ENCODE results near the gene PACS1.

The PACS1 gene

DNA sequence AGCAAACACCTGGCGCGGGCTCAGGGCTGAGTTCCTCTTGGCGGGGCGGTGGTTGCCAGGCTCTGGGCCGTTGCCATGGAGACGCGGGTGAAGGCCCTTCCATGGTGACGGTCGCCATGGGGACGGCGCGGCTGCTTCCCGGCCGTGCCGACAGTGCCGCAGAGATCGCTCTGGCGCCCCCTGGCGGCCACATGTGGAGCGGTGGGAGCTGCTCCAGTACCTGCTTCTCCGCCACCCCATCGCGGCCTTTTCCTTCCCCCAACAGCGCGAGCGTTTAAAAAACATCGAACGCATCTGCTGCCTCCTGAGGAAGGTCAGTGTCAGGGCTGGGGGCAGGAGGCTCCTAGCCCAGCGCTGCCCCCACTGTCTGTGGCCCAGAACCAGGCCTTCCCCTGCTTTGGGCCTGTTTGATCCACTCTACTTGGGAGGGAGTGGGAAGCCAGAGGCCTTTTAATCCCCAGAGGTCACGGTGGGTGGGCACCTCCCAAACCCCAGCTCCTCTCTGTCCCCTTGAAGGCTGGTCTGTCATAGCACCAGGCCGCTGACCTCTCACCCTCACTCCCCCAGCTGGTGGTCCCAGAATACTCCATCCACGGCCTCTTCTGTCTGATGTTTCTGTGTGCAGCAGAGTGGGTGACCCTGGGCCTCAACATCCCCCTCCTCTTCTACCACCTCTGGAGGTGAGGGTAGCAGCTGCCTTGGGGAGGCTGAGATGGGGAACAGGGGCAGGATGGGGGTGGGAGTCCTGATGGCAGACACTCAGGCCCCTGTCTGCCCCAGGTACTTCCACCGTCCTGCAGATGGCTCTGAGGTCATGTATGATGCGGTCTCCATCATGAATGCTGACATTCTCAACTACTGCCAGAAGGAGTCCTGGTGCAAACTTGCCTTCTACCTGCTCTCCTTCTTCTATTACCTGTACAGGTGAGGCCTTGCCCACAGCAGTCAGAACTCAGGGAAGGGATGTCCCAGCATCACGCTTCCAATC, 212.7 kb downstream of the PACS1 start:
- peak overlapping the region; percentile 14; the same call in 1 of the 2 replicates for H3K27ac ChIP-seq (ENCODE audit: low read length)
- H3K27me3 ChIP-seq (replicated peaks; ENCODE audit: insufficient read depth, low read length): no peaks in the 10 kb centered on the region; the same call in 1 of the 2 replicates
- peaks cover 3% of the 10 kb centered on the region for H3K79me2 ChIP-seq (ENCODE audit: low read length)
- no peaks in the 10 kb centered on the region for H3F3A ChIP-seq (ENCODE audit: insufficient read depth, low read length)
- no peak overlapping the region for H3K4me3 ChIP-seq (ENCODE audit: low read length)
- no peaks in the 10 kb centered on the region for H3K9me2 ChIP-seq (replicated peaks; ENCODE audit: insufficient read depth, low read length)
- H4K20me1 ChIP-seq (ENCODE audit: insufficient read depth, low read length): no peaks in the 10 kb centered on the region
- TF ChIP-seq EZH2 (optimal IDR thresholded peaks at IDR 0.05; ENCODE audit: low read depth, low read length): no peak
- TF ChIP-seq, protein P1, sequence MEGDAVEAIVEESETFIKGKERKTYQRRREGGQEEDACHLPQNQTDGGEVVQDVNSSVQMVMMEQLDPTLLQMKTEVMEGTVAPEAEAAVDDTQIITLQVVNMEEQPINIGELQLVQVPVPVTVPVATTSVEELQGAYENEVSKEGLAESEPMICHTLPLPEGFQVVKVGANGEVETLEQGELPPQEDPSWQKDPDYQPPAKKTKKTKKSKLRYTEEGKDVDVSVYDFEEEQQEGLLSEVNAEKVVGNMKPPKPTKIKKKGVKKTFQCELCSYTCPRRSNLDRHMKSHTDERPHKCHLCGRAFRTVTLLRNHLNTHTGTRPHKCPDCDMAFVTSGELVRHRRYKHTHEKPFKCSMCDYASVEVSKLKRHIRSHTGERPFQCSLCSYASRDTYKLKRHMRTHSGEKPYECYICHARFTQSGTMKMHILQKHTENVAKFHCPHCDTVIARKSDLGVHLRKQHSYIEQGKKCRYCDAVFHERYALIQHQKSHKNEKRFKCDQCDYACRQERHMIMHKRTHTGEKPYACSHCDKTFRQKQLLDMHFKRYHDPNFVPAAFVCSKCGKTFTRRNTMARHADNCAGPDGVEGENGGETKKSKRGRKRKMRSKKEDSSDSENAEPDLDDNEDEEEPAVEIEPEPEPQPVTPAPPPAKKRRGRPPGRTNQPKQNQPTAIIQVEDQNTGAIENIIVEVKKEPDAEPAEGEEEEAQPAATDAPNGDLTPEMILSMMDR (IDR thresholded peaks at IDR 0.05; ENCODE audit: low read length): peak; percentile 93
- no peak overlapping the region for H2AFZ ChIP-seq (ENCODE audit: low read length)
- H3K36me3 ChIP-seq (replicated peaks; ENCODE audit: insufficient read depth, low read length): no peaks in the 10 kb centered on the region
- no peaks in the 10 kb centered on the region for H3K9me3 ChIP-seq (replicated peaks; ENCODE audit: insufficient read depth, low read length)
- H3K4me2 ChIP-seq (ENCODE audit: low read depth, low read length): peak overlapping the region; percentile 68; the same call in 1 of the 2 replicates
- H3K4me1 ChIP-seq (ENCODE audit: low read length): peaks cover 11% of the 10 kb centered on the region
- H3K9ac ChIP-seq (ENCODE audit: low read length): peak overlapping the region; percentile 34; the same call in 1 of the 2 replicates
- peak; percentile 99 for DNase-seq

- Histone ChIP-seq H3K4me2 (ENCODE audit: low read depth, low read length) (no peak overlapping the region), H3F3A (ENCODE audit: insufficient read depth, low read length) (no peaks in the 10 kb centered on the region), H3K4me1 (ENCODE audit: low read length) (peaks cover 15% of the 10 kb centered on the region), H3K79me2 (ENCODE audit: low read length) (peaks cover 11% of the 10 kb centered on the region), H3K9me3 (replicated peaks; ENCODE audit: insufficient read depth, low read length) (no peaks in the 10 kb centered on the region), H3K27ac (ENCODE audit: low read length) (no peak overlapping the region), H3K4me3 (ENCODE audit: low read length) (no peak overlapping the region), H3K27me3 (replicated peaks; ENCODE audit: insufficient read depth, low read length) (no peaks in the 10 kb centered on the region; the same call in 1 of the 2 replicates), H3K36me3 (replicated peaks; ENCODE audit: insufficient read depth, low read length) (no peaks in the 10 kb centered on the region), H3K9me2 (replicated peaks; ENCODE audit: insufficient read depth, low read length) (no peaks in the 10 kb centered on the region), H2AFZ (ENCODE audit: low read length) (no peak overlapping the region), H3K9ac (ENCODE audit: low read length) (no peak overlapping the region), H4K20me1 (ENCODE audit: insufficient read depth, low read length) (no peaks in the 10 kb centered on the region)
- TF ChIP-seq, protein P1 (IDR thresholded peaks at IDR 0.05; ENCODE audit: low read length): no peak
- TF ChIP-seq EZH2phosphoT487 (IDR thresholded peaks at IDR 0.05; ENCODE audit: low read length): no peak
- TF ChIP-seq EZH2 (optimal IDR thresholded peaks at IDR 0.05; ENCODE audit: low read depth, low read length): no peak
- no peak for DNase-seq
These were observed 213.5 kb downstream of the PACS1 start for GRCh38 chr11:66283461-66284105.

DNA sequence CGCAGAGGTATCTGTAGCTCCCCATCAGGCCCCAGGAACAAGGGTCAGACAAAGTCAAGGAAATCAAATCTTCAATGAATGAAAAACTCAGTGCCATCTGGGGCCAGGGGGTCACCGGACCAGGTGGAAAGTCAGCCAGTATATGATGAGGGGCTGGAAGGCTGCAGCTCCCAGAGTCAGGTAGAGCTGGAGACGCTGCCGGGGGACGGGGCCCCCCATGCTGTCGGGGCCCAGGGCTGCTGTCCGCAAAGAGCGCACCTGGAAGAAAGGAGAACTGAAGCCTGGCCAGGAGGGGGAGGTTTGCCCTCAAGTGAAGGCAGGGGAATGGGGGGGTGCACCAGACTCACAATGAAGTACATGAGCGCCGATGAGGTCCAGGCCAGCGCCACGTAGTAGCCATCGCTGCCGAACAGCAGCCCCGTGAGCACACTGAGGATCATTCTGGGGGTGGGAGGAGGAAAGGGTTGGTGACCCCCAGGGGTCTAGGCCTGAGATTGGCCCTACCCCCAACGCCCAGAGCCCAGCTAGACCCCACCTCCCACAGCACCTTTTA, 214.5 kb downstream of the PACS1 start:
- Histone ChIP-seq H3K79me2 (ENCODE audit: low read length) (peaks cover 13% of the 10 kb centered on the region), H3K9me3 (replicated peaks; ENCODE audit: insufficient read depth, low read length) (no peaks in the 10 kb centered on the region), H3K36me3 (replicated peaks; ENCODE audit: insufficient read depth, low read length) (no peaks in the 10 kb centered on the region), H3K27ac (ENCODE audit: low read length) (no peak overlapping the region), H3K27me3 (replicated peaks; ENCODE audit: insufficient read depth, low read length) (no peaks in the 10 kb centered on the region), H2AFZ (ENCODE audit: low read length) (no peak overlapping the region), H3K4me2 (ENCODE audit: low read depth, low read length) (no peak overlapping the region), H3F3A (ENCODE audit: insufficient read depth, low read length) (peaks cover 4% of the 10 kb centered on the region), H3K9ac (ENCODE audit: low read length) (no peak overlapping the region), H4K20me1 (ENCODE audit: insufficient read depth, low read length) (no peaks in the 10 kb centered on the region), H3K9me2 (replicated peaks; ENCODE audit: insufficient read depth, low read length) (no peaks in the 10 kb centered on the region), H3K4me3 (ENCODE audit: low read length) (no peak overlapping the region), H3K4me1 (ENCODE audit: low read length) (peaks cover 15% of the 10 kb centered on the region)
- DNase-seq: no peak
- no peak for TF ChIP-seq EZH2phosphoT487 (IDR thresholded peaks at IDR 0.05; ENCODE audit: low read length)
- TF ChIP-seq, protein P1 (IDR thresholded peaks at IDR 0.05; ENCODE audit: low read length): no peak
- no peak for TF ChIP-seq EZH2 (optimal IDR thresholded peaks at IDR 0.05; ENCODE audit: low read depth, low read length)

Measured in MM.1S (cell line).